H9 (cell line): ENCODE results near the gene DLG2. TPM values are rescaled to one million over a fixed set of nuclear protein-coding genes. Genes with fewer than 3 reads are reported as not detected.

Experiments used
- DNase-seq: peaks from one replicate; pipeline ENCODE4 v3.0.0-alpha.2; 2017
- H2AFZ ChIP-seq: one replicate; pipeline ENCODE4 v1.6.1; 2013; ENCODE audit warnings: mild to moderate bottlenecking, low read length, control low read depth, moderate library complexity
- H2AK5ac ChIP-seq: 2 replicates; pipeline ENCODE4 v1.6.1; 2013; ENCODE audit warnings: low read length, control low read depth, mixed read lengths; ENCODE audit not compliant: insufficient read length
- H2BK120ac ChIP-seq: one replicate; pipeline ENCODE4 v1.6.1; 2013; ENCODE audit warnings: low read depth, mild to moderate bottlenecking, low read length, control low read depth, inconsistent platforms; ENCODE audit not compliant: poor library complexity, severe bottlenecking
- H2BK12ac ChIP-seq: 2 replicates; pipeline ENCODE4 v1.6.1; 2013; ENCODE audit warnings: low read length, control low read depth, mixed read lengths, low read depth; ENCODE audit not compliant: insufficient read length
- H2BK15ac ChIP-seq: 2 replicates; pipeline ENCODE4 v1.6.1; 2013; ENCODE audit warnings: low read depth, low read length, control low read depth
- H2BK20ac ChIP-seq: one replicate; pipeline ENCODE4 v1.6.1; 2013; ENCODE audit warnings: low read depth, mild to moderate bottlenecking, low read length, control low read depth, inconsistent platforms; ENCODE audit not compliant: poor library complexity, severe bottlenecking
- H2BK5ac ChIP-seq: 2 replicates; pipeline ENCODE4 v1.6.1; 2013; ENCODE audit warnings: low read length, control low read depth, mixed read lengths; ENCODE audit not compliant: insufficient read length
- H3K14ac ChIP-seq: 2 replicates; pipeline ENCODE4 v1.6.1; 2013; ENCODE audit warnings: low read length, control low read depth; ENCODE audit not compliant: insufficient read depth
- H3K18ac ChIP-seq: 2 replicates; pipeline ENCODE4 v1.6.1; 2013; ENCODE audit warnings: low read depth, mild to moderate bottlenecking, mixed read lengths, low read length, control low read depth; ENCODE audit not compliant: insufficient read length
- H3K23ac ChIP-seq: 2 replicates; pipeline ENCODE4 v1.6.1; 2013; ENCODE audit warnings: low read length, control low read depth, mixed read lengths, low read depth; ENCODE audit not compliant: insufficient read length
- H3K23me2 ChIP-seq: 2 replicates; pipeline ENCODE4 v1.6.1; 2013; ENCODE audit warnings: low read depth, mild to moderate bottlenecking, mixed read lengths, low read length, control low read depth; ENCODE audit not compliant: insufficient read length, poor library complexity, severe bottlenecking
- H3K27ac ChIP-seq: 2 replicates; pipeline ENCODE4 v1.5.1; 2013; ENCODE audit warnings: low read length, control low read depth, mixed read lengths, low read depth; ENCODE audit not compliant: insufficient read length
- H3K27me3 ChIP-seq: 2 replicates; pipeline ENCODE4 v1.6.1; 2013; ENCODE audit warnings: low read length, control low read depth, inconsistent platforms; ENCODE audit not compliant: insufficient read depth
- H3K4ac ChIP-seq: 2 replicates; pipeline ENCODE4 v1.6.1; 2013; ENCODE audit warnings: low read depth, mild to moderate bottlenecking, control low read depth, inconsistent platforms, low read length, moderate library complexity
- H3K4me1 ChIP-seq: 2 replicates; pipeline ENCODE4 v1.6.1; 2013; ENCODE audit warnings: low read length, control low read depth, inconsistent platforms; ENCODE audit not compliant: insufficient read depth
- H3K4me2 ChIP-seq: 2 replicates; pipeline ENCODE4 v1.6.1; 2013; ENCODE audit warnings: low read length, control low read depth, mixed read lengths; ENCODE audit not compliant: insufficient read length, insufficient read depth
- H3K56ac ChIP-seq: 2 replicates; pipeline ENCODE4 v1.6.1; 2013; ENCODE audit warnings: low read depth, mild to moderate bottlenecking, mixed read lengths, low read length, control low read depth; ENCODE audit not compliant: insufficient read length
- H3K79me1 ChIP-seq: 2 replicates; pipeline ENCODE4 v1.6.1; 2013; ENCODE audit warnings: low read depth, mild to moderate bottlenecking, moderate library complexity, low read length, control low read depth, inconsistent platforms; ENCODE audit not compliant: insufficient read depth, poor library complexity, severe bottlenecking
- H3K79me2 ChIP-seq: 2 replicates; pipeline ENCODE4 v1.6.1; 2013; ENCODE audit warnings: low read length, control low read depth, inconsistent platforms; ENCODE audit not compliant: insufficient read depth
- H3K9ac ChIP-seq: 2 replicates; pipeline ENCODE4 v1.6.1; 2013; ENCODE audit warnings: low read length, control low read depth, mixed read lengths; ENCODE audit not compliant: insufficient read length; ENCODE audit errors: extremely low read depth
- H3K9me3 ChIP-seq: one replicate; pipeline ENCODE4 v1.6.1; 2013; ENCODE audit warnings: low read depth, low read length, inconsistent platforms; ENCODE audit not compliant: control insufficient read depth
- H3T11ph ChIP-seq: one replicate; pipeline ENCODE4 v1.6.1; 2013; ENCODE audit warnings: mild to moderate bottlenecking, low read length, control low read depth, inconsistent platforms
- H4K20me1 ChIP-seq: one replicate; pipeline ENCODE4 v1.6.1; 2013; ENCODE audit not compliant: control insufficient read depth, insufficient read length, insufficient read depth
- H4K5ac ChIP-seq: 2 replicates; pipeline ENCODE4 v1.6.1; 2013; ENCODE audit warnings: low read depth, mild to moderate bottlenecking, mixed read lengths, low read length, control low read depth; ENCODE audit not compliant: insufficient read length
- H4K8ac ChIP-seq: replicated peaks from 2 replicates; pipeline ENCODE4 v1.6.1; 2013; ENCODE audit warnings: low read length, control low read depth, mixed read lengths, low read depth; ENCODE audit not compliant: insufficient read length
- H4K91ac ChIP-seq: 2 replicates; pipeline ENCODE4 v1.6.1; 2013; ENCODE audit warnings: low read depth, mild to moderate bottlenecking, moderate library complexity, mixed read lengths, low read length, control low read depth; ENCODE audit not compliant: insufficient read length
- H3K27ac Mint-ChIP-seq, 3 experiments: 2 replicates in 2 of 3; 3 replicates in 1 of 3; pipeline ENCODE4 v1.8.0; 2020 to 2021; ENCODE audit warnings: mixed read lengths in 3 of 3, mild to moderate bottlenecking in 1 of 3, moderate library complexity in 1 of 3
- H3K27me3 Mint-ChIP-seq: 2 replicates; pipeline ENCODE4 v1.8.0; 2021; ENCODE audit warnings: low read depth, mild to moderate bottlenecking, moderate library complexity, mixed read lengths
- H3K36me3 Mint-ChIP-seq, 3 experiments: 2 replicates in 2 of 3; 3 replicates in 1 of 3; pipeline ENCODE4 v1.8.0; 2020 to 2021; ENCODE audit warnings: low read depth in 3 of 3, mixed read lengths in 3 of 3; ENCODE audit not compliant: insufficient read depth in 1 of 3
- H3K4me1 Mint-ChIP-seq, 2 experiments: 2 replicates each; pipeline ENCODE4 v1.8.0; 2020; ENCODE audit warnings: mixed read lengths in 2 of 2
- H3K4me3 Mint-ChIP-seq, 2 experiments: 2 replicates in 1 of 2; 3 replicates in 1 of 2; pipeline ENCODE4 v1.8.0; 2020 to 2021; ENCODE audit warnings: mild to moderate bottlenecking in 2 of 2, mixed read lengths in 2 of 2, moderate library complexity in 1 of 2
- H3K9me3 Mint-ChIP-seq, 2 experiments: 2 replicates in 1 of 2; 3 replicates in 1 of 2; pipeline ENCODE4 v1.8.0; 2020; ENCODE audit warnings: mild to moderate bottlenecking in 2 of 2, mixed read lengths in 2 of 2, moderate library complexity in 1 of 2
- WGBS: extraction: QIAGEN DNeasy Blood & Tissue Kit; methylation state at CpG from one replicate; pipeline ENCODE4 v1.1.7; 2013; ENCODE audit warnings: missing lambda C conversion rate, low lambda C conversion rate, mixed read lengths; ENCODE audit not compliant: insufficient read length; ENCODE audit errors: extremely low coverage; 5-methylcytosine and 5-hydroxymethylcytosine counted together
- total RNA-seq: library from RNA; stranded (reverse); gene quantifications from 2 replicates; pipeline ENCODE4 v1.2.1, GENCODE V29; 2021
- TF ChIP-seq, protein P1 (sequence below): fragments of 200-600 bp; sonication (generic); conservative IDR thresholded peaks from 3 replicates; pipeline ENCODE4 v1.8.0; 2021; ENCODE audit warnings: antibody characterized with exemption, mild to moderate bottlenecking

Gene DLG2
- total RNA-seq, 1 experiment from 2014 or later, result 8.0 TPM

DNA sequence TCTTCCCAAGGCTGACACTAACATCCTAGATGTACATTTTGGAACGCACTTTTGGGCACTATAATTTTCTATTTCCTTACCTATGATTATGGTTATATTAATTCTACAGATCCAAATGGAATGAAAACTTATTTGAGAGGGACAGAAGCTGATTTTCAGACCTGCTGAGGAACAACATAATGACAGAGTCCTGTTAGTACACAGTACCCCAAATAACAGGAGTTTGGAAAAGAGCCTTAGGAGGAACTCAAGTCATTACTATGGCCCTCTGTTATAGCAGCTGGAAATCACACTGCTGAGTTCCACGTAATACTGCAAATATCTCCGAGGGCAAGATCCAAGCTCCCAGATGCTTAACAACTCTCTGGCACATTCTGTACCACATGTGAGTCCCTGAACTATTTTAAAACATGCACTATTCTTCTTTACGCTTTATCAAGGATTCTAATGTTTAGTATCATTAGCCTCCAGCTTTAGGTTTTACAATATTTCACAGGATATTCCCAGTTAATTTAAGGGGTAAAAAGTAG, 1313.2 kb downstream of the DLG2 start:
- no peak overlapping the region for H4K5ac ChIP-seq
- no peak for DNase-seq
- H3K56ac ChIP-seq, result no peak overlapping the region
- no peaks in the 10 kb centered on the region for H3K4me1 ChIP-seq
- H3K4ac ChIP-seq, result no peak overlapping the region
- no peak overlapping the region for H3K27ac Mint-ChIP-seq
- H3K23ac ChIP-seq, result no peak overlapping the region
- H3K18ac ChIP-seq, result no peak overlapping the region
- H4K8ac ChIP-seq, result no peak overlapping the region
- H3K27me3 Mint-ChIP-seq, result no peaks in the 10 kb centered on the region
- no peak overlapping the region for H2BK120ac ChIP-seq
- no peak overlapping the region for H4K91ac ChIP-seq
- H3K79me1 ChIP-seq, result no peaks in the 10 kb centered on the region
- no peak overlapping the region for H2BK15ac ChIP-seq
- no peak overlapping the region for H3K4me3 Mint-ChIP-seq
- no peak overlapping the region for H2BK5ac ChIP-seq
- no peaks in the 10 kb centered on the region for H3K9me3 ChIP-seq
- no peak overlapping the region for H3T11ph ChIP-seq
- no peak overlapping the region for H2BK20ac ChIP-seq
- TF ChIP-seq, protein P1, sequence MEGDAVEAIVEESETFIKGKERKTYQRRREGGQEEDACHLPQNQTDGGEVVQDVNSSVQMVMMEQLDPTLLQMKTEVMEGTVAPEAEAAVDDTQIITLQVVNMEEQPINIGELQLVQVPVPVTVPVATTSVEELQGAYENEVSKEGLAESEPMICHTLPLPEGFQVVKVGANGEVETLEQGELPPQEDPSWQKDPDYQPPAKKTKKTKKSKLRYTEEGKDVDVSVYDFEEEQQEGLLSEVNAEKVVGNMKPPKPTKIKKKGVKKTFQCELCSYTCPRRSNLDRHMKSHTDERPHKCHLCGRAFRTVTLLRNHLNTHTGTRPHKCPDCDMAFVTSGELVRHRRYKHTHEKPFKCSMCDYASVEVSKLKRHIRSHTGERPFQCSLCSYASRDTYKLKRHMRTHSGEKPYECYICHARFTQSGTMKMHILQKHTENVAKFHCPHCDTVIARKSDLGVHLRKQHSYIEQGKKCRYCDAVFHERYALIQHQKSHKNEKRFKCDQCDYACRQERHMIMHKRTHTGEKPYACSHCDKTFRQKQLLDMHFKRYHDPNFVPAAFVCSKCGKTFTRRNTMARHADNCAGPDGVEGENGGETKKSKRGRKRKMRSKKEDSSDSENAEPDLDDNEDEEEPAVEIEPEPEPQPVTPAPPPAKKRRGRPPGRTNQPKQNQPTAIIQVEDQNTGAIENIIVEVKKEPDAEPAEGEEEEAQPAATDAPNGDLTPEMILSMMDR, result no peak
- peaks cover 17 to 23% of the 10 kb centered on the region in 2 experiments for H3K4me1 Mint-ChIP-seq
- no peaks in the 10 kb centered on the region for H3K36me3 Mint-ChIP-seq
- H2BK12ac ChIP-seq, result no peak overlapping the region
- no CpG with 5 or more reads among the region's 4 CpGs for WGBS
- H3K79me2 ChIP-seq, result no peaks in the 10 kb centered on the region
- H2AK5ac ChIP-seq, result no peak overlapping the region
- H3K27me3 ChIP-seq, result no peaks in the 10 kb centered on the region
- no peak overlapping the region for H3K27ac ChIP-seq
- H2AFZ ChIP-seq, result no peak overlapping the region
- no peaks in the 10 kb centered on the region for H3K23me2 ChIP-seq
- no peaks in the 10 kb centered on the region for H3K9me3 Mint-ChIP-seq
- no peaks in the 10 kb centered on the region for H4K20me1 ChIP-seq
- no peak overlapping the region for H3K4me2 ChIP-seq
- H3K9ac ChIP-seq, result no peak overlapping the region
- H3K14ac ChIP-seq, result no peak overlapping the region
